Fibroblast of lung (primary cell): ENCODE results near the gene PPT1.

ENCODE experiments used
- CTCF ChIP-seq, 2 donors: IDR thresholded peaks in 1 of 2; conservative IDR thresholded peaks in 1 of 2; 1 replicate in 1 of 2; 2 replicates in 1 of 2; pipeline ENCODE4 v1.5.1; 2011 to 2012; ENCODE audit warnings: low read length in 2 of 2, control low read depth in 1 of 2, inconsistent platforms in 1 of 2, low read depth in 1 of 2, mild to moderate bottlenecking in 1 of 2
- EZH2 ChIP-seq: IDR thresholded peaks from 2 replicates; pipeline ENCODE4 v1.5.1; 2012; ENCODE audit warnings: low read length, control low read depth, mild to moderate bottlenecking; ENCODE audit errors: missing control alignments

GRCh38 chr1:40092241-40092640 lies 4.8 kb downstream of the PPT1 start:
- TF ChIP-seq CTCF (conservative IDR thresholded peaks at IDR 0.05 in 1 of 2, IDR thresholded peaks at IDR 0.05 in 1 of 2; ENCODE audit: low read depth in 1 of 2, low read length in 2 of 2) (no peak), EZH2 (no peak)
